HCT116 (cell line): ENCODE data around the gene TEX55. TPM values are rescaled to one million over a fixed set of nuclear protein-coding genes. Genes with fewer than 3 reads are reported as not detected.

Experiments
- ATAC-seq: fragments of 200-7000 bp; cut with Tn5 transposase; 2 replicates; pipeline ENCODE4 v1.9.1; 2020; ENCODE audit warnings: mild to moderate bottlenecking, moderate library complexity
- BruUV-seq: library from RNA; stranded (reverse); fragments of 400-500 nt; replicated peaks from 2 replicates; lab custom pipeline; 2021; lab: Mats Ljungman, UMichigan
- CTCF ChIA-PET: fragments of 300-600 bp; sonication (Branson Sonifier 250); formaldehyde crosslinking; loops from one replicate; lab custom pipeline; 2021; ENCODE audit warnings: antibody characterized with exemption; lab: Charles Lee
- POLR2A ChIA-PET: fragments of 300-600, 350-600 bp; sonication (Branson Sonifier 250); formaldehyde crosslinking; loops from one replicate; lab custom pipeline; 2021; ENCODE audit warnings: antibody characterized with exemption; lab: Charles Lee
- RAD21 ChIA-PET, 2 experiments: fragments of 300-600 bp; sonication (Branson Sonifier 250); formaldehyde crosslinking; loops; one replicate each; lab custom pipeline; 2023; ENCODE audit warnings: low total read pairs in 2 of 2; ENCODE audit not compliant: uncharacterized antibody in 2 of 2, unreplicated experiment in 2 of 2, low non-redundant PET in 1 of 2; lab: Charles Lee
- DNase-seq: peaks from one replicate; pipeline ENCODE4 v3.0.0-alpha.2; 2010; ENCODE audit warnings: low read depth, low spot score
- H2AFZ ChIP-seq: fragments of 200-600 bp; shearing (Covaris generic), sonication (generic); 2 replicates; pipeline ENCODE4 v1.6.1; 2017; ENCODE audit warnings: low read depth, mixed run types, mixed read lengths, antibody characterized with exemption, low read length; ENCODE audit not compliant: poor library complexity, severe bottlenecking
- H3K27ac ChIP-seq: 2 replicates; pipeline ENCODE4 v1.5.1; 2012; ENCODE audit warnings: low read depth, low read length
- H3K27me3 ChIP-seq: fragments of 200-600 bp; sonication (generic); 2 replicates; pipeline ENCODE4 v1.6.1; 2016; ENCODE audit warnings: mixed run types, low read length, mixed read lengths; ENCODE audit not compliant: insufficient read depth
- H3K36me3 ChIP-seq, 2 experiments: fragments of 200-500 bp in 1 of 2; fragments of 200-600 bp in 1 of 2; sonication (Bioruptor generic) in 1 of 2; sonication (generic) in 1 of 2; 2 replicates each; pipeline versions ENCODE4 v1.5.1 to v1.6.1; 2014 to 2016; ENCODE audit warnings: low read length in 2 of 2, inconsistent platforms in 1 of 2, mixed read lengths in 1 of 2, mixed run types in 1 of 2; ENCODE audit not compliant: insufficient read depth in 2 of 2, control insufficient read depth in 1 of 2
- H3K4me1 ChIP-seq, 2 experiments: fragments of 200-600 bp in 1 of 2; sonication (generic) in 1 of 2; 2 replicates each; pipeline versions ENCODE4 v1.5.1 to v1.6.1; 2012 to 2017; ENCODE audit warnings: low read length in 2 of 2, inconsistent platforms in 1 of 2, mild to moderate bottlenecking in 1 of 2, mixed read lengths in 1 of 2, mixed run types in 1 of 2, moderate library complexity in 1 of 2; ENCODE audit not compliant: insufficient read depth in 2 of 2, control insufficient read depth in 1 of 2
- H3K4me2 ChIP-seq: fragments of 200-600 bp; sonication (generic); 2 replicates; pipeline ENCODE4 v1.6.1; 2017; ENCODE audit warnings: mixed run types, low read length, mixed read lengths
- H3K4me3 ChIP-seq, 2 experiments: fragments of 200-600 bp in 1 of 2; sonication (generic) in 1 of 2; replicated peaks in 1 of 2; 2 replicates each; pipeline ENCODE4 v1.5.1; 2011 to 2016; ENCODE audit warnings: low read length in 2 of 2, control low read depth in 1 of 2, low read depth in 1 of 2, mild to moderate bottlenecking in 1 of 2, mixed read lengths in 1 of 2, mixed run types in 1 of 2
- H3K79me2 ChIP-seq: fragments of 200-600 bp; sonication (generic); 2 replicates; pipeline ENCODE4 v1.6.1; 2017; ENCODE audit warnings: mild to moderate bottlenecking, mixed run types, low read length, moderate library complexity, mixed read lengths; ENCODE audit not compliant: insufficient read depth
- H3K9ac ChIP-seq: fragments of 200-600 bp; sonication (generic); 2 replicates; pipeline ENCODE4 v1.6.1; 2016; ENCODE audit warnings: low read length, mixed read lengths
- H3K9me2 ChIP-seq: fragments of 200-600 bp; sonication (generic), shearing (Covaris generic); 2 replicates; pipeline ENCODE4 v1.6.1; 2017; ENCODE audit warnings: mixed run types, mild to moderate bottlenecking, moderate library complexity; ENCODE audit not compliant: insufficient read depth
- H3K9me3 ChIP-seq, 2 experiments: fragments of 200-500 bp in 1 of 2; fragments of 200-600 bp in 1 of 2; sonication (Bioruptor generic) in 1 of 2; sonication (generic) in 1 of 2; 2 replicates each; pipeline ENCODE4 v1.6.1; 2014 to 2017; ENCODE audit warnings: low read length in 2 of 2, mixed read lengths in 2 of 2, inconsistent platforms in 1 of 2, low read depth in 1 of 2, mild to moderate bottlenecking in 1 of 2, mixed run types in 1 of 2, moderate library complexity in 1 of 2; ENCODE audit not compliant: control insufficient read depth in 1 of 2, insufficient read depth in 1 of 2
- H4K20me1 ChIP-seq: fragments of 200-600 bp; sonication (generic), shearing (Covaris generic); 2 replicates; pipeline ENCODE4 v1.6.1; 2017; ENCODE audit warnings: mixed run types, mild to moderate bottlenecking, moderate library complexity; ENCODE audit not compliant: insufficient read depth
- CBX3 ChIP-seq: IDR thresholded peaks from 2 replicates; pipeline ENCODE4 v1.6.1; 2012; ENCODE audit warnings: low read depth
- CEBPB ChIP-seq: IDR thresholded peaks from 2 replicates; pipeline ENCODE4 v1.6.1; 2012; ENCODE audit warnings: low read depth
- CTCF ChIP-seq, 3 experiments: fragments of 200-600 bp in 1 of 3; sonication (generic) in 1 of 3; IDR thresholded peaks in 2 of 3; conservative IDR thresholded peaks in 1 of 3; 2 replicates each; pipeline ENCODE4 v1.5.1; 2012 to 2017; ENCODE audit warnings: low read depth in 2 of 3, low read length in 2 of 3, antibody characterized with exemption in 1 of 3, borderline replicate concordance in 1 of 3, control low read depth in 1 of 3, mild to moderate bottlenecking in 1 of 3, mixed read lengths in 1 of 3, mixed run types in 1 of 3, moderate library complexity in 1 of 3; ENCODE audit not compliant: insufficient read depth in 1 of 3
- EGR1 ChIP-seq: IDR thresholded peaks from 2 replicates; pipeline ENCODE4 v1.6.1; 2012; ENCODE audit warnings: low read depth
- EZH2 ChIP-seq: fragments of 200-600 bp; sonication (generic); IDR thresholded peaks from 2 replicates; pipeline ENCODE4 v1.6.1; 2017; ENCODE audit warnings: antibody characterized with exemption, mixed run types
- EZH2phosphoT487 ChIP-seq: fragments of 200-600 bp; IDR thresholded peaks from 2 replicates; pipeline ENCODE4 v1.6.1; 2018; ENCODE audit warnings: antibody characterized with exemption, borderline replicate concordance
- JUND ChIP-seq: IDR thresholded peaks from 2 replicates; pipeline ENCODE4 v1.6.1; 2012
- POLR2A ChIP-seq: IDR thresholded peaks from 2 replicates; pipeline ENCODE4 v1.7.0; 2011; ENCODE audit warnings: borderline replicate concordance; ENCODE audit not compliant: insufficient read depth, insufficient read length; ENCODE audit errors: extremely low read depth
- RAD21 ChIP-seq: IDR thresholded peaks from 2 replicates; pipeline ENCODE4 v1.6.1; 2012; ENCODE audit warnings: low read depth, mild to moderate bottlenecking
- REST ChIP-seq: IDR thresholded peaks from 2 replicates; pipeline ENCODE4 v1.6.1; 2012; ENCODE audit warnings: low read depth
- SIN3A ChIP-seq: IDR thresholded peaks from 2 replicates; pipeline ENCODE4 v1.6.1; 2012; ENCODE audit warnings: low read depth
- SRF ChIP-seq: IDR thresholded peaks from 2 replicates; pipeline ENCODE4 v1.6.1; 2012; ENCODE audit warnings: low read depth
- TCF7L2 ChIP-seq: IDR thresholded peaks from 2 replicates; pipeline ENCODE4 v1.7.0; 2011; ENCODE audit warnings: borderline replicate concordance, inconsistent platforms; ENCODE audit not compliant: insufficient read depth, insufficient read length; ENCODE audit errors: extremely low read depth
- YY1 ChIP-seq: IDR thresholded peaks from 2 replicates; pipeline ENCODE4 v1.6.1; 2011; ENCODE audit warnings: low read length, low read depth, moderate library complexity, mild to moderate bottlenecking; ENCODE audit not compliant: insufficient replicate concordance; ENCODE audit errors: extremely low read depth
- ZBTB33 ChIP-seq: IDR thresholded peaks from 2 replicates; pipeline ENCODE4 v1.6.1; 2011; ENCODE audit warnings: mild to moderate bottlenecking, low read length, moderate library complexity; ENCODE audit not compliant: insufficient replicate concordance; ENCODE audit errors: extremely low read depth
- intact Hi-C: fragments of 100-400 bp; cut with micrococcal nuclease; formaldehyde crosslinking; loops from 2 replicates; pipeline ENCODE4 v1.10.0; 2022
- total RNA-seq: library from RNA; stranded (reverse); gene quantifications from one replicate; pipeline ENCODE4 v1.2.1, GENCODE V29; 2021; ENCODE audit not compliant: unreplicated experiment
- TF ChIP-seq, protein P1 (sequence below): IDR thresholded peaks from 2 replicates; pipeline ENCODE4 v1.6.1; 2012
- TF ChIP-seq, protein P2 (sequence below): IDR thresholded peaks from 2 replicates; pipeline ENCODE4 v1.6.1; 2012

The TEX55 gene
- total RNA-seq, 1 experiment from 2014 or later, result not detected

DNA sequence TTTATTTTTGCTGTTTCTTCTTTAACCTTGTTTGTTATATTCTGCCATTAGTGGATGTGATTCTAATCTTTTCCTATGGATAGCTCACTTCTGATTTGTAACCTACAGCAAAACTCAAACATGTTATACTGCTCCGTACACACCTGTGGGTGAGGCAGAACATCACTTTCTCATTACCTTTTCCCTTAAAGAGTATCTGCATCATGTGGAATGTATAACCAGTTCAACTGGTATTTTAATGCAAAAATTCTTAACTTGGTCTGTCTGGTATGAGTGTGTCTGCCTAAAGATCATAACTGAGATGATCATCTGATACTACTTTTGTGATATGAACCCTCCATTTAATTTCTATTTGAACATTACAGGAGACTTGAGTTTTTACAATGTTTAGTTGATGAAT is 14.4 kb downstream of the TEX55 start:
- Histone ChIP-seq H3K9me2 (no peaks in the 10 kb centered on the region), H4K20me1 (no peaks in the 10 kb centered on the region), H2AFZ (no peak overlapping the region), H3K9ac (no peak overlapping the region), H3K4me2 (no peak overlapping the region), H3K27me3 (no peaks in the 10 kb centered on the region), H3K27ac (no peak overlapping the region), H3K79me2 (no peaks in the 10 kb centered on the region), H3K4me1 (no peaks in the 10 kb centered on the region), H3K4me3 (no peak overlapping the region), H3K9me3 (no peaks in the 10 kb centered on the region), H3K36me3 (no peaks in the 10 kb centered on the region)
- POLR2A ChIA-PET, result no interaction called here
- no peak for ATAC-seq
- CTCF ChIA-PET, result no interaction called here
- TF ChIP-seq RAD21, result no peak
- no peak for TF ChIP-seq REST
- TF ChIP-seq YY1, result no peak
- TF ChIP-seq, protein P1, sequence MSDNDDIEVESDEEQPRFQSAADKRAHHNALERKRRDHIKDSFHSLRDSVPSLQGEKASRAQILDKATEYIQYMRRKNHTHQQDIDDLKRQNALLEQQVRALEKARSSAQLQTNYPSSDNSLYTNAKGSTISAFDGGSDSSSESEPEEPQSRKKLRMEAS, result no peak
- TF ChIP-seq EZH2, result no peak
- no peak for TF ChIP-seq POLR2A
- TF ChIP-seq TCF7L2, result no peak
- no peak for TF ChIP-seq CTCF (IDR thresholded peaks at IDR 0.05 in 2 of 3, conservative IDR thresholded peaks at IDR 0.05 in 1 of 3; ENCODE audit: borderline replicate concordance in 1 of 3, insufficient read depth in 1 of 3, low read depth in 2 of 3, low read length in 2 of 3)
- TF ChIP-seq EGR1, result no peak
- TF ChIP-seq ZBTB33, result no peak
- no peak for TF ChIP-seq CBX3
- TF ChIP-seq EZH2phosphoT487, result no peak
- no peak for TF ChIP-seq SIN3A
- TF ChIP-seq CEBPB, result no peak
- TF ChIP-seq, protein P2, sequence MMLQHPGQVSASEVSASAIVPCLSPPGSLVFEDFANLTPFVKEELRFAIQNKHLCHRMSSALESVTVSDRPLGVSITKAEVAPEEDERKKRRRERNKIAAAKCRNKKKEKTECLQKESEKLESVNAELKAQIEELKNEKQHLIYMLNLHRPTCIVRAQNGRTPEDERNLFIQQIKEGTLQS, result no peak
- no peak for TF ChIP-seq SRF
- no peak for TF ChIP-seq JUND
- intact Hi-C loops, result no loop called here
- RAD21 ChIA-PET, result no interaction called here
- no peak for DNase-seq
- no TSS peak for BruUV-seq
